ENCODE data around the gene SPATS2. TPM values are rescaled to one million over a fixed set of nuclear protein-coding genes. Genes with fewer than 3 reads are reported as not detected.

Gene SPATS2
- total and polyA plus RNA-seq, 2 donors (not counting 3 experiments of a cell fraction or from before 2014, with no cell fraction given): 55.8 to 66.5 TPM

DNA sequence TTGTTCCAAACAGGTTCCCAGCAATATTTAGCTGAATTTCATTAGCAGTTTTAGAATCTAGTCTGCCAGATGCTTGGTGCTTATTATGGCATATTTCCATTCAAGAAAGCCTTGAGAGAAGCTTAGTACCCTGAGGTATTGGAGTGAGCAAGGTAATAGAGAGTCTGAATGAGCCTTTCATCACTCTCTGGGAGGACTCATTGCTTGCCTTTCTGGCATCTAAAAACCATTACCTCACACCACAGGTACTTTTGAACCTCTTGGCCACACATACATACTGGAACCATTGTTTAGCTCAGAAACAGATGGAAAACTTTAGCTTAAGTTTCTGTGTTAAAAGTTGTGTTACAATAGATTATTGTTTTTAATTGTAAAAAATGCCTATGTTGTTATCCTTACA is 144.1 kb downstream of the SPATS2 start:
- no peak overlapping the region for H3K4me2 ChIP-seq (ENCODE audit: insufficient read depth, low read length)
- H3K4me1 ChIP-seq (ENCODE audit: control insufficient read depth, extremely low read depth, insufficient read depth, low read length): peaks cover 49% of the 10 kb centered on the region
- ChIA-PET POLR2A (no interaction called here), CTCF (interaction anchor here (0.6 to 11.1 kb wide), 14 partner anchors 18 to 223 kb away, joined by 3 to 679 read pairs (median 4); partner anchors contain the start of genes DNAJC22 and SPATS2)
- BruUV-seq (replicated peaks): no TSS peak
- H3K79me2 ChIP-seq (ENCODE audit: control insufficient read depth, insufficient read depth, low read length): peaks cover 6% of the 10 kb centered on the region
- H3K9me1 ChIP-seq (replicated peaks; ENCODE audit: control insufficient read depth, extremely low read depth, insufficient read depth, low read length): no peaks in the 10 kb centered on the region
- DNase-seq (ENCODE audit: low read depth, low spot score) (no peak), FAIRE-seq (no peak)
- peak overlapping the region; percentile 6 for H3K27ac ChIP-seq (ENCODE audit: insufficient read depth, low read depth, low read length)
- H3K27me3 ChIP-seq (ENCODE audit: control insufficient read depth in 2 of 2, insufficient read depth in 2 of 2, low read length in 2 of 2): no peaks in the 10 kb centered on the region
- H3K9ac ChIP-seq (replicated peaks; ENCODE audit: extremely low read depth, insufficient read depth, low read length): no peak overlapping the region
- no peaks in the 10 kb centered on the region for H4K20me1 ChIP-seq (replicated peaks; ENCODE audit: control insufficient read depth, extremely low read depth, insufficient read depth, low read length)
- no peak overlapping the region for H3K4me3 ChIP-seq (replicated peaks in 1 of 3; ENCODE audit: insufficient read depth in 1 of 3, low read depth in 1 of 3, low read length in 3 of 3)
- peaks cover 0 to 4% of the 10 kb centered on the region in 2 experiments for H3K36me3 ChIP-seq (ENCODE audit: control insufficient read depth in 2 of 2, extremely low read depth in 1 of 2, insufficient read depth in 2 of 2, low read length in 2 of 2)
- TF ChIP-seq POLR2A (IDR thresholded peaks at IDR 0.05; ENCODE audit: low read depth, low read length) (no peak), EZH2 (IDR thresholded peaks at IDR 0.05; ENCODE audit: borderline replicate concordance, low read depth, low read length, severe bottlenecking) (no peak), GATA2 (IDR thresholded peaks at IDR 0.05; ENCODE audit: insufficient read depth, insufficient read length, low read depth, low read length) (no peak), MYC (IDR thresholded peaks at IDR 0.05; ENCODE audit: low read depth, low read length) (no peak), JUN (IDR thresholded peaks at IDR 0.05; ENCODE audit: borderline replicate concordance, insufficient read depth, insufficient read length, low read depth) (no peak), FOS (IDR thresholded peaks at IDR 0.05; ENCODE audit: borderline replicate concordance, insufficient read depth, low read length) (no peak), POLR2AphosphoS5 (IDR thresholded peaks at IDR 0.05; ENCODE audit: insufficient read depth, low read depth, low read length) (no peak)
- TF ChIP-seq, protein P1, sequence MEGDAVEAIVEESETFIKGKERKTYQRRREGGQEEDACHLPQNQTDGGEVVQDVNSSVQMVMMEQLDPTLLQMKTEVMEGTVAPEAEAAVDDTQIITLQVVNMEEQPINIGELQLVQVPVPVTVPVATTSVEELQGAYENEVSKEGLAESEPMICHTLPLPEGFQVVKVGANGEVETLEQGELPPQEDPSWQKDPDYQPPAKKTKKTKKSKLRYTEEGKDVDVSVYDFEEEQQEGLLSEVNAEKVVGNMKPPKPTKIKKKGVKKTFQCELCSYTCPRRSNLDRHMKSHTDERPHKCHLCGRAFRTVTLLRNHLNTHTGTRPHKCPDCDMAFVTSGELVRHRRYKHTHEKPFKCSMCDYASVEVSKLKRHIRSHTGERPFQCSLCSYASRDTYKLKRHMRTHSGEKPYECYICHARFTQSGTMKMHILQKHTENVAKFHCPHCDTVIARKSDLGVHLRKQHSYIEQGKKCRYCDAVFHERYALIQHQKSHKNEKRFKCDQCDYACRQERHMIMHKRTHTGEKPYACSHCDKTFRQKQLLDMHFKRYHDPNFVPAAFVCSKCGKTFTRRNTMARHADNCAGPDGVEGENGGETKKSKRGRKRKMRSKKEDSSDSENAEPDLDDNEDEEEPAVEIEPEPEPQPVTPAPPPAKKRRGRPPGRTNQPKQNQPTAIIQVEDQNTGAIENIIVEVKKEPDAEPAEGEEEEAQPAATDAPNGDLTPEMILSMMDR (IDR thresholded peaks at IDR 0.05; ENCODE audit: extremely low read depth in 1 of 2, insufficient read depth in 1 of 2, low read depth in 1 of 2, low read length in 2 of 2): no peak
- TF ChIP-seq, protein P2, sequence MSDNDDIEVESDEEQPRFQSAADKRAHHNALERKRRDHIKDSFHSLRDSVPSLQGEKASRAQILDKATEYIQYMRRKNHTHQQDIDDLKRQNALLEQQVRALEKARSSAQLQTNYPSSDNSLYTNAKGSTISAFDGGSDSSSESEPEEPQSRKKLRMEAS (IDR thresholded peaks at IDR 0.05; ENCODE audit: insufficient read depth, insufficient read length): no peak
- intact Hi-C loops (cut with micrococcal nuclease): loop anchor here (1.0 to 10.0 kb wide), 2 partner anchors 144 to 227 kb away; partner anchors contain the start of gene SPATS2
- H3K9me3 ChIP-seq (replicated peaks; ENCODE audit: control insufficient read depth, insufficient read depth, low read length): no peaks in the 10 kb centered on the region
- dilution Hi-C loops (cut with MboI; ENCODE audit: extremely low pct_ligation_motif_present, low sequenced_read_pairs): loop anchor here (25.0 kb wide), 1 partner anchor 149 kb away; the partner anchor contains the start of gene SPATS2
- no peak overlapping the region for H2AFZ ChIP-seq (ENCODE audit: low read depth, low read length)

Data from endothelial cell of umbilical vein (primary cell).